Endothelial cell of umbilical vein (primary cell): Measurements from ENCODE around the gene ARMC5.

Experiments
- GATA2 ChIP-seq: IDR thresholded peaks from 2 replicates; pipeline ENCODE4 v1.7.0; 2011; ENCODE audit warnings: low read depth, mild to moderate bottlenecking, moderate library complexity, mixed read lengths, low read length; ENCODE audit not compliant: insufficient read length, insufficient read depth
- JUN ChIP-seq: IDR thresholded peaks from 2 replicates; pipeline ENCODE4 v1.6.1; 2011; ENCODE audit warnings: borderline replicate concordance, low read depth; ENCODE audit not compliant: insufficient read length, insufficient read depth
- MYC ChIP-seq: IDR thresholded peaks from one replicate; pipeline ENCODE4 v1.6.1; 2011; ENCODE audit warnings: mild to moderate bottlenecking, low read depth, low read length
- POLR2A ChIP-seq: IDR thresholded peaks from 2 replicates; pipeline ENCODE4 v1.6.1; 2012; ENCODE audit warnings: low read depth, mild to moderate bottlenecking, control low read depth, low read length
- POLR2AphosphoS5 ChIP-seq: IDR thresholded peaks from 2 replicates; pipeline ENCODE4 v1.6.1; 2012; ENCODE audit warnings: low read depth, mild to moderate bottlenecking, control low read depth, low read length, moderate library complexity; ENCODE audit not compliant: insufficient read depth
- TF ChIP-seq, protein P1 (sequence below), 2 donors: IDR thresholded peaks; 1 replicate in 1 of 2; 2 replicates in 1 of 2; pipeline ENCODE4 v1.5.1; 2011; ENCODE audit warnings: low read length in 2 of 2, mild to moderate bottlenecking in 2 of 2, moderate library complexity in 2 of 2, control low read depth in 1 of 2, inconsistent platforms in 1 of 2, low read depth in 1 of 2; ENCODE audit not compliant: insufficient read depth in 1 of 2; ENCODE audit errors: extremely low read depth in 1 of 2

DNA sequence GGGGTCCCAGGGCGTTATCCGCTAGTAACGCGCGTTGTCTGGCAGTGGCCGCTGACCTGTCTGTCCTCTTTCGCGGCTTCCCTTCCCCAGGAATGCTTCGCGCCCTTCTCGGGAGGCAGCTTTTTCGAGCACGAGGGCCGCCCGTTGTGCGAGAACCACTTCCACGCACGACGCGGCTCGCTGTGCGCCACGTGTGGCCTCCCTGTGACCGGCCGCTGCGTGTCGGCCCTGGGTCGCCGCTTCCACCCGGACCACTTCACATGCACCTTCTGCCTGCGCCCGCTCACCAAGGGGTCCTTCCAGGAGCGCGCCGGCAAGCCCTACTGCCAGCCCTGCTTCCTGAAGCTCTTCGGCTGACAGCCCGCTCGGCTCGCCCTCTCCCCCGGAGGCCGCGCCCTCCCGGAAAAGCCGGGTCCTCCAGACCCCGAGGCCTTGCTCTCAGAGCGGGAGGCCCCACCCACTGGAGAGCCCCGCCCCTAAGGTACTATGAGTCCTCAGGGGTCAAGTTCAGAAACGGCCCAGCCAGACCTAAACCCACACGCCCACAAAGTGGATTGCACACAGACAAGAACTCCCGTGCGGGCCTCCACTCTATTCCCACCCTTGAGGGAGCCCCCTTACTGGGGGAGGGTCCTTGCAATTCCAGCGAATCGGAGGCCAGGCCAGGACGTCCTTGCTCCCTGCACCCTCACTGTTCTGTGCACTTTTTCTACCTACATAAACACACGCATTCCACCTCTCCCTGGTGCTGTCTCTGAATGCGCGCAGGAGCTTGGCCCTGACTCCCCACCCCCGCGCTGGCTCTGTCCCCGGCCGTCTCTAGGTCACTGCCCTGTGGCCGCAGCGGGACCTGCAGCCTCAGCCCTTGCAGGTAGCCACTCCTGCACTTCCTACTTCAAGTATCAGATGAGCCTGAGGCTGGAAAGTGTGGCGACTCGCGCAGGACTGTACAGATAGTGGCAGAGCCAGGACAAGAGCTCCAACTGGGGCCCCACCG is 18.2 kb downstream of the ARMC5 start:
- TF ChIP-seq GATA2: no peak
- no peak for TF ChIP-seq POLR2A
- TF ChIP-seq, protein P1, sequence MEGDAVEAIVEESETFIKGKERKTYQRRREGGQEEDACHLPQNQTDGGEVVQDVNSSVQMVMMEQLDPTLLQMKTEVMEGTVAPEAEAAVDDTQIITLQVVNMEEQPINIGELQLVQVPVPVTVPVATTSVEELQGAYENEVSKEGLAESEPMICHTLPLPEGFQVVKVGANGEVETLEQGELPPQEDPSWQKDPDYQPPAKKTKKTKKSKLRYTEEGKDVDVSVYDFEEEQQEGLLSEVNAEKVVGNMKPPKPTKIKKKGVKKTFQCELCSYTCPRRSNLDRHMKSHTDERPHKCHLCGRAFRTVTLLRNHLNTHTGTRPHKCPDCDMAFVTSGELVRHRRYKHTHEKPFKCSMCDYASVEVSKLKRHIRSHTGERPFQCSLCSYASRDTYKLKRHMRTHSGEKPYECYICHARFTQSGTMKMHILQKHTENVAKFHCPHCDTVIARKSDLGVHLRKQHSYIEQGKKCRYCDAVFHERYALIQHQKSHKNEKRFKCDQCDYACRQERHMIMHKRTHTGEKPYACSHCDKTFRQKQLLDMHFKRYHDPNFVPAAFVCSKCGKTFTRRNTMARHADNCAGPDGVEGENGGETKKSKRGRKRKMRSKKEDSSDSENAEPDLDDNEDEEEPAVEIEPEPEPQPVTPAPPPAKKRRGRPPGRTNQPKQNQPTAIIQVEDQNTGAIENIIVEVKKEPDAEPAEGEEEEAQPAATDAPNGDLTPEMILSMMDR (IDR thresholded peaks at IDR 0.05; ENCODE audit: extremely low read depth in 1 of 2, insufficient read depth in 1 of 2, low read depth in 1 of 2, low read length in 2 of 2): no peak
- no peak for TF ChIP-seq POLR2AphosphoS5
- no peak for TF ChIP-seq JUN
- TF ChIP-seq MYC: no peak
